GM18858 (cell line): Measurements from ENCODE around the gene PTPRT.

ENCODE experiments used
- ATAC-seq: cut with Tn5 transposase; IDR thresholded peaks from one replicate; pipeline ENCODE4 v1.9.1; 2021; ENCODE audit not compliant: unreplicated experiment

The PTPRT gene

DNA sequence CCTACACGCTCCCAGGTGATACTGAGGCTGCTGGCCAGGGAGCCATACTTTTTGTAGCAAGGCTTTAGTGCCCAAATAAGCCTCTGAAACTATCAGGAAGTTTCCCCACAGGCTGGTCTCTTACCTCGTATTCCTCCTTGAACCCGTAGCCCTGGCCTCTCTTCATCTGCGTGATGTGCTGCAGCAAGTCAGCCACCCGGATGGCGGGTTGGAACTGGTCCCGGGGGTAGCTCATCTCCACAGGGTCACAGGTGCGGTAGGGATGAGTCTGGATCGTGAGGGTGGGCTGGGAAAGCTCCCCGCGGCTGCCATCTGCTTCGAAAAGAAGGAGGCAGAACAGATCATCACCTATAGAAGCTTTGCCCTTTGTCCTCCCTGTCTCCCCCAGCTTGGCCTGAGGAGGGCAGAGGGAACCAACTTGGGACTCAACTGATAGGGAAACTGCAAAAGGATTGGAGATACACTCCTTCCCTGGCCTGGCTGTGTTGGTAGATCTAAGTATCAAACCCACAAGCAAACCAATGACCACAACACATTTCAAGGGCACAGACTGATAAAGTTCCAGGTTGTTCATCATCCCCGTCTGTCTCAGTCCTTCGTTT lies 1028.4 kb downstream of the PTPRT start:
- ATAC-seq: no peak

DNA sequence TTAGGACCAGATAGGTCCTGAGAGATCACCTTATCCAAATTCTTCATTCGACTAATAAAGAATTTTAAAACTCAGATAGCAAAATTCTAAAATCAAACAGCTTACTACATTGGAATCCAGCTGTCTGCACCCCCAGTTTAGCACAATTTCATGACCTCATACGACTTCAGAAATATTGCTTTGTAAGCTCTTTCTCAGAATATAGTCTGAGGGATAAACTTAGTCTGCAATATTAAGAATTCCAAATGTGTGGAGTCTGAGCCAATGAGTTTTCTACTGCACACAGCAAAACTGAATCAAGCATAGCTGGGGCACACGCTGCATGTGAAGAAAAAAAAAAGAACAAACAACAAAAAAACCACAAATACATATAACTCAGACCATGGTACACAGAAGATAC lies 1029.9 kb downstream of the PTPRT start:
- no peak for ATAC-seq

DNA sequence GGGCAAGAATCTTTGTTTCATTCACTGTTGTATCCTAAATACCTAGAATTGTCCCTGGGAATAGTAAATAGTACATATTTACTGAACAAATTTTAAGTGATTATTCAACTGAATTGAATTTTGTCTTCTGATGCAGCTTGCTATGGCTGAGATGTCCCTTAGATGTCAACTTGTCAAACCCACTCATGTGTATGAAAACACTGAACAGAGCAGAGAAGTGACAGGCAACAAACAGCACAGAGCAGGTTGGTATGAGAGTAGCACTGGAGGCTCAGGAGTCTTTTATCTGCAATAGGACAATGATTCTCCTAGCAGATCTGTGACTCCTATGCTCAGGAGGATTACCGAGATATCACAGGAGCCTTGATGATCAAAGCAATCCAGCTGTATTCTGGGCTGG lies 1031.4 kb downstream of the PTPRT start:
- no peak for ATAC-seq

DNA sequence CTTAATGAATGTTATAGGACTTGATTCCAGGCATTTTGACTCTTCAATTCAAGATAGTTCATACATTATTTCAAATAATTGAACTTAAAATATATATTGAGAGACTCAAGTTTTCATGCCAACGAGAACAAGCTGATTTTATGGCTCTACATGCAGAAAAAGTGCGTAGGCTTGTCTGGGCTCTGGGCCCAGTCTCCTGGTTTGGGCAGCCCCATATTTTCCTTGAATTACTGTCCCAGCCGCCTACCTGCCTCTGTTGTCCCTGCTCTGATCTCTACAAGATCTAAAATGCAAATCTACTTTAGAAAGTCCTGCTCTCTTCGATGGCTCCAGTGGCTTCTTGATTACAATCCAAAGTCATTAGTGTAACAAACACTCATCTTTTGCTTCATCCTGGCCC lies 1034.1 kb downstream of the PTPRT start:
- no peak for ATAC-seq

DNA sequence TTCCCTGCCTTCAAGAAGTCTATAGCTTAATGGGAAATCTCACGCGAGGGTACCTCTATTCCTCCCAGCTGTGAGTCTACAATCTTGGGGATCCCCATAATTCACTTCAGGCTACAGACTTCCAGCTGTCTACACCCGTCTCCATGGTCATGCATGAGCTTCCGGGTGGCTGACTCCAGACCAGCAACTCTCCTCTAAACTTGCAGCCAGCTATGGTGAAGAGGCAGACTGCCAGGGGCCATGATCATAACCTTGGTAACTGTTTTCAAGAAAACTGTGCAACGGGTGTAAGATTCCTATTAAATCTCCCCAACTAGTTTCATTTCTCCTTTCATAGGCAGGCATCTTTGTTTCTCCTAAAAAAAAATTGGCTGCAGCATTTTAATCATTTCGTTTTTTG lies 1037.1 kb downstream of the PTPRT start:
- no peak for ATAC-seq

DNA sequence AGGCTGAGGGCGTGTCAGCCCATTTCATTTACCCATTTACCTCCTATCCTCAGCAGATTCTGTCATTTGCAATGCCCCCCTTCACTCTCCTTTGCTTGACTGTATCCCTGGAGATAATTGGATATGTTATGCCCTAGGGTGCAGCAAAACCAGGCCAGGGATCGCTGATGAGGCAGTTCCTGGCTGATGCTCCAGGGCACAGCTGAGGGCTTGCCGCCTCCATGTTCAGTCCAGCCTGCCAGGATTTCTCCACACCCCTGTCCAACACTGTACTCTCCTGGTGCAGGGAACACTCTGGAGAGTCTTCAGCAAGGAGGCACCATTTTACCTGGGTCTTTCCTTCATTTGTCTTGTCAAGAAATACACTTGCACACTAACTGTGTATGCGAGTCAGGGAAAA lies 1039.5 kb downstream of the PTPRT start:
- no peak for ATAC-seq

DNA sequence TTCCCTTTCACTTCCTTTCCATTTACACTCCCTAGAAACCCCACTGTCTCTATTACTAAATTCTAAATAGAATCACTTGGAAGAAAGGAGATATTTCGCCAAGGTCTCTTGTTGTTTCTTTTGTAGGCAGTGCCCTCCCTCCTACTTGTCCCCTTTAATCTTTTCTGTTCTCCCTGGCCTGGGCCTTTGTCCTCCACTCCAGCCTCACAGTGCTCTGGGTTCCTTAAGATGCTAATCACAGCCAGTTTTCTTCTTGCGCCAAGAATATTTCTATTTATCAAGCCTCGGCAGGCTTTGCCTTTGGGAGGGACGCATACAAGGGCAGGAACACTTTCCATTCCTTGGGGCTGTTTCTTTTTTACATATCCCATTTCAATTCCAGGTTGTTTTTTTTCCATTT lies 1051.0 kb downstream of the PTPRT start:
- no peak for ATAC-seq

DNA sequence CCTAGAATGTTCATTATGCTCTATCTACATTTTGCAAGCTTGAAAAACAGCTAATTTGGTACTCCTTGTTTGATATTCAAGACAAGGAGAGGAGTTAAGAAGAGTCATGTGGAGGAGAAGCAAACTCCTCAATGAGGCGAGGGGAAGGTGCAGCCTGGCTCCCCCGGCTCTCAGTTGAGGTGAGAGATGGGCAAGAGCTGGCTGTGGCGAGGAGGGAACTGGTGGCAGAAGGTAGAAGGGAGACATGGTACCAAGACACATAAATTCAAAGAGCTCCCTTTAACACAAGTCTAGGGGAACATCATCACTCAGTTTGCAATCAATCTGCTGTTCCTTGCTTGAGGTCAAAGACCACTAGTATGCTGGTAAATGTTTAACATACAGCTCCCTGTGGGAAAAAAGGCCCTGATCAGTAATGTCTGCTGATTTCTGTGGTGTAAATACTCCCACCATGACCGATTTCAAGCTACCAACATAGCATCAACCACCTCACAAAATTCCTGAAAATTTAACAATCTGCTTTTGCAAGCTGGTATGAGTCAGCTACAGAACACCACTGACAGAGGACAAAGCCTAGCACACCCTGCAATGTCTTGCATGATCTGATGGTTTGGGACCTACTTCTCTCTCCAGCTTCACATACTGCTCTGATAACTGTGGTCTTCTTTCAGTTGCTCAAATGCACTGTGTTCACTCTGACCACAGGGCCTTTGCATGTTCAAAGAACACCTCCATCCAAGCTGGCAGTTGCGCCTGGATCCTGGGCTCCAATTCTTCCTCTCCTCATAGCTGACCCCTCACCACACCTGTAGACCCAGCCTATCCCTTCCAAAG lies 1055.2 kb downstream of the PTPRT start:
- ATAC-seq: no peak

DNA sequence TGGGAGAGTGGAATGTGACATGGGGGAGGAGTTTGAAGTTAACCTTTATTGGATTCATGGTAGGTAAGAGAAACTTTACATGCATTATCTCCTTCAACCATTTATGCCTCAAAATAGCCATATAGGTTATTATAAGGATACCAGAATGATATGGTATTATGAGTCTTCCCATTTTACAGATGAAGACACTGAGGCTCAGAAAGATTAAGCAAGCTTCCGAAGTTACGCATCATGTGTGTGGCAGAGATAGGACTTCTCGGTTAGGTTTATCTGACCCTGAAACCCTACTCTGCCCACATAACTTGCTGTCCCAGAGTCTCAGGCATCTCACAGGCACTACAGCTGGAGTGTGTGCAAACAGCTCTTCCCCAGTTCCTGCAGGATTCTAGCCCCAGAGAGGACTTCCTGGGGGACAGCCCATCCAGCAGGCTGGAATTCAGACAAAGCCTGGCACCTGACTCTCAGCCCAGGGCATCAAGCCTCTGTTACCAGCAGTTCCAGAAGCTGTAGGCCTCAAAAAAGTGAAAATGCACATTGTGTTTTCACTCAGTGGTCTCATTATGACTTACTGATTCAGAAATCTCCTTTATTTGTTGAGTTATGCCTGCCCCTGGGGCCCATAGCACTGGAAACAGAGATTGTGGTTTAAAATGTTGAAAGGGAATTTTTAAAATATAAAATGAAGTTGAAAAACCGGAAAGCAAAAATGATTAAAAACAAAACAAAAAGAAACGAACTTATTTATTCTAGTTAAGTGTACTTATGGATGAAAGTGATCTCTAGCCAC lies 1058.7 kb downstream of the PTPRT start:
- no peak for ATAC-seq

DNA sequence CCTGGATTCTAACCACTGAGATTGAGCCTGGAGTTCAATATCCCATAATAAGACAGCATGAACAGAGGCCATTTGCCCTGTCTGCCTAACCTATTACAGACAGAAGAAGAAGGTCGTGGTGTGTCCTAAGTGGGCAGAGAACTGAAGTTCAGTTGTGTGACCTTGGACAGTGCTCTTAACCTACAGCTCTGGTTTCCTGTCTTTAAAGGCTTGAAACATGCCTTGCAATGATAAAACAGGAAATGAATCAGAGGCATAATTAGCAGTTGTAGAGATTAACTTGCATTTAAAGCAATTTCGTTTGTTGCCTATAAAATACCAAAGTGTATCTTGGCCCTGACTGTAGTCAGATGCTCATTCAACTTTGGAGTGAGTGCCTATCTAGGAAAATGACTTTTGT lies 1064.3 kb downstream of the PTPRT start:
- ATAC-seq: no peak

DNA sequence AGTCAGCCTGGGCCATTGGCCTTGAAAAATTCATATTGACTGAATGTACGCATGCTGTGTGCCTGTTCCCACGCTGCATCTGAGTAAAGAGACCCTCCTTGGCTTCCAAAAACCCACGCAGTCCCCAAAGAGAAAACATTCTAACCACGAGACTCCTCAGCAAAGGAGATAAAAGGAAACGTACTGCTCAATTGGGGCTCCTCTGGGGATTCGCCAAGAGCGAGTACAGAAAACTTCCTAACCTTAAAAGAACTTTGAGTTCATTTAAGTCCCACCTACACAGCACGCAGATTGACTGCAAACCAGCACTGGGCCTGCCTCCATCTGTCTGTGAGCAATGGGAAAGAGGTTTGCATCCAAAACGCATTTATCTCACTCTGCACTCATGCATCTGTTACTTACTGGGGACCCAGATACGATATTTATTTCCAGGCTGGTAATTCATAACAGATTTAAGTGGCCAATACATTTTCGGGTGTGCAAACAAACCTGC lies 1065.7 kb downstream of the PTPRT start:
- ATAC-seq: no peak

DNA sequence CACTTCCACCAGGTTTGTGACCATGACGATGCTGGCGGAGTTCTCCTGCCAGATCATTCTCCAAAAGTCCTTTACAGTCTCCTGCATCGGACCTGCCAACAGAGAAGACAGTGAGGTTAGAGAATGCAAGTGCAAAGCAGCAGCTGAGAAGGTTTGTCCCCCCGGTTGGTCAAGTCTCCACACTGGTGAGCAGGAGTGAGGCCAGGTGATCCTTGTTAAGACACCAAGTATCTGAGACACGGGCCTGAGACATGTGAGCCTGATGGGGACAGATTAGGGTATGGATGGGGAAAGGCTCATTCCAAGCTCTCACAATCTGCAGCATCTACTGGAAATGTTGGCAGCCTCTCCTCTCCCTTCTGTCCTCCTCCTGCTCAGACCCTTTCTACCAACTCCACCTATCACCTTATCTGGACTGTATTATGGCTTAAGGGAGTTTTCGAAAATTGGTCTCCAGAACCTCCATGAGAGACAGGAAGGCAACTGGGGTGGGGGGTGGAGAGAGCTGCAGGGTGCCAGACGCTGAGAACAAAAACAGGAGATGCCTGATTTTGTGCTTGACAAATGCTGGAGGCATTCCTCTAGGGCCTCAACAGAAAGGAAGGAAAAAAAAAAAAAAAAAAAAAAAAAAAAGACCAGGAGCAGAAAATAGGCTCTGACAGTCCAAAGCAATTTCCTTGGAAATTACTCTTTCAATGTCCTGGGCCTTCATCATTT lies 1071.1 kb downstream of the PTPRT start:
- ATAC-seq: no peak

DNA sequence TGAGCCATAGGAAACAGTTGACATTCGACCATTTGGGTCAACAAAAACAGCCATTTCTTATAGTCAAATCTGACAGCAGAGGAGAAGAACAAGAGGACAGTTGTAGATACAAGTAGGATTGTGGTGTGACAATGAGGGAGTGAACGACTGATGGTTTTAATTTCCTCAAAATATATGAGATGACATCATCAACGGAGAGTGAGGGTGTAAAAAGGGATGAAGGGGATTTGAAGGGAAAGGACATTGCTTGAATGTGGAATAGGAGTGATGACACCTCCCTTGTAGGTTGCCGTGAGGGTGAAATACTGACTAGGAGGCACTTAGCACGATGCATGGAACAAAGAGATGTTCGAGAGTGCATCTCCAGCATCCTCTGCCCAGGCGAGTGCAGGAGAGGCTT lies 1071.7 kb downstream of the PTPRT start:
- no peak for ATAC-seq

DNA sequence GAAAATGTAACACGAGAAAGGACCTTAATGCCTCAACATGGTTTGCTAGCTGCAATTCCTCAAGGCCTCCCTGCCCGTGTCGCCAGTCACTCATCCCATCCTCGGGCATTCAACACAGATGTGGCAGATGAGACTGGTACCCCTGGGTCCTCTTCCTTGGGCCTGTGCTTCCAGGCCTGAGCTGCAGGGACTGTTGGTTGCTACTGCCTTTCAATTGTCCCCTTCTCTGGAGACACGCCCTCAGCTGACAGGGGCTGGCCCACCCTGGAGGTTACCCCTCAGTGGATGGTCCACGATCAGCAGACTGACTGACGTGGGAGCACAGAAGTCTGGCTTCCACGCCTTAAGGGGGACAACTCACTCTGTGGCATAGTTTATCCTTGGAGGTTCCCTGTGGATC lies 1076.5 kb downstream of the PTPRT start:
- ATAC-seq: no peak

DNA sequence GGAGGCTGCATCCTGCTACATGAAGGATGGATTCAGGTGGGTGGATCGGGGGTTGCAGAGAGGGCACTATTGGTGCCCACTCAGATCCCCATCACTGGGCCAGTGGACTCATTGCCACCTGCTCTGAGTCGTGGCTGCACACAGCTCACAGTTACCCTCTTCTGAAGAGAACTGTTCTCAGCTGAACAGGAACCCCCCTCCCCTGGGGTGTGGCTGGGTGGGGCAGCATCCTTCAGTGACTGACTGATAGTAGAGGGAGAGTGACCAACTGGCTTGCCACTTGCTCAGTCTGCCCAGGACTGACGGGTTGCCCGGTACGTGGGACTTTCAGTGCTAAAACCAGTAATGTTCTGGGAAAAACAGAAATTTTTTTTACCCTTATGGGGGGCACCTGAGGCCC lies 1077.5 kb downstream of the PTPRT start:
- no peak for ATAC-seq

DNA sequence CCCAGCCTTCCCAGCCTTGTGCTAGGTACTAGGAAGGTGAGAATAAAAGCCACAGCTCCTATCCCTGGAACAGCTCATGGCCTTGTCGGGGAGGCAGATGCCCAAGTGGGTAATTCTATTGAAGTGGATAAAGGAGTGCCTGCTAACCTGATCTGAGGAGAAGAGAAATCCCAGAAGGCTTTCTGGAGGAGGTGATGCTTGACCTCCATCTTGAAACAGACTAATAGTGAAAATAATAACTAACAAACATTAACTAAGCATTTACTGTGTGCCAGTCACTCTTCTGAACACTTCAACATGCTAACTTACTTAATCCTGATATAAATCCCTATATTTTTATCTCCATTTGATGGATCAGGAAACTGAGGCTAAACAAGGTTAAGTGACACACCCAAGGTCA lies 1078.4 kb downstream of the PTPRT start:
- ATAC-seq: no peak

DNA sequence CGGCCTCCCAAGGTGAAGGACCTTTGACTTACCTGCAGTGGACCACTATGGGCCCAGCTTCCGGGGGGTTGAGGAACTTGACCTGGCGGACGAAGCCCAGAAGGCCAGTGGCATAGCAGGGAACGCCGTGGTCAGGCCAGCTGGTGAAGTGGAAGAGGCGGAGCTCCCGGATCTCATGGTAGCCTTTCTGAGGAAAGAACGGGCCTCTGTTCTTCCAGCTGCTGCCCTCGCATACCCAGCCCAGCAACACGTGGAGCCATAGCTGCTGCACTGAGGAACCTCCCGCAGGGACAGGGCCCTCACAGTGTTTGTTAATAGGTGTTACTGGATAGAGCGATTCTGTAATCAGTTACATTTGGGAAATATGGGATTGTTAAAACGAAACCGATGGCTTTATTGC lies 1079.4 kb downstream of the PTPRT start:
- no peak for ATAC-seq

DNA sequence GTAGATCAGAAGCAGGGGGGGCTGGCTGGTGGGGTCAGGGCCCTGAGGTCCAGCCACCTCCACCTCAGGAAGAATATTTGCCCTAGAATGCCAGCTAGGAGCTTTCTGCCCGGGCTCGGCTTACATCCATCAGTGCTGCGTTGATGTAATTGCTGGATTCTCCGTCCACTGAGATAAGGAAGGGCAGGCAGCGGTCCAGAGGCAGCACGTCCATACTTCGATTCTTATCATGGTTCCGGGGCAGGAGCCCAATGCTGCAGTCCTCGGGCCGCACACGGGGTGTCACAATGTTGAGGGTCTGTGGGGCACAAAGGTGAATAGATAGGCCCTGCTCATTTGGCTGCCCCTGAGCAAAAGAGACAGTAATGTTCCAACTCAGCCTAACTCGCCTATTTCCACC lies 1087.7 kb downstream of the PTPRT start:
- no peak for ATAC-seq

DNA sequence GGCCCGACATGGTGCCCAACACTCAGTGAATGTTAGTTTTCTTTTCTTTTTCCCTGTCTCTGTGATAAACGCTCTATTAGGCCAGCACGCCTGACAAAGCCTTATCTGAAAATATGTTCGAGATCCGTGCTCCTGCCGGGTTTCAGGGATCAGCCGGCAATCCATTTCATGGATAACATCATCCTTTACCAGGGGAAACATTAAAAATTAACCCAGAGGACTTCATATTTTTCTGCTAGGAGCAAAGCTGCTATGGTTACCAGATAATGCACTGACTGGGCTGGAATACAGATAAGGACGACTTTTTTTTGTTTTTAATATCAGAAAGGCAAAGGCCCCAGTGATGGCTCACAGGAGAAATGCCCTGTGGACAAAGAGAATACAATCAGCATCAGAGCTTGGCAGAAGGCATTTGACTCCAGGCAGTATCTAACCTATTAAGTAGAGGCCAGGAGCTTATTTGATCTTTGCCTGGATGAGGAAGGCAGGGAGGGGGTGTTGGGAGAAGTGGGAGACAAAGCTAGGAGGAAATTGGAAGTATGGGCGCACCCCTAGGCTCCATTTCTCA lies 1089.5 kb downstream of the PTPRT start:
- ATAC-seq: no peak

DNA sequence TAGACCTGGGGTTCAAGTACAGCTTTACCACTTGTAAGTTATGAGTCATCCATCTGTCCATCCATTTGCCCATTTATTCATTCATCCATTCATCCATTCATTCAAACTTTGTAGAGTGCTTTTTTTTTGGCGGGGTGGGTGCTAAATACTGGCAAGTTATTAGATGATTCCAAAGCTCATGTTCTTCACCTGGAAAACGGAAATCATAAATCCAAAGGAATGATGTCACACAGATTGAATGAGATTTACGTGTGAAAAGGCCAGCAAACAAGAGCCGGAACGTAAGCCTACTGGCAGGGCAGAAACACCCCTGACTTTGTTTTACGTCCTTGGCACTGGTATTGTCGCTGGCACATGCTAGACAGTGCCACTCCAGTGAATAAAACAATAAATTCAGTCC lies 1090.6 kb downstream of the PTPRT start:
- ATAC-seq: no peak

DNA sequence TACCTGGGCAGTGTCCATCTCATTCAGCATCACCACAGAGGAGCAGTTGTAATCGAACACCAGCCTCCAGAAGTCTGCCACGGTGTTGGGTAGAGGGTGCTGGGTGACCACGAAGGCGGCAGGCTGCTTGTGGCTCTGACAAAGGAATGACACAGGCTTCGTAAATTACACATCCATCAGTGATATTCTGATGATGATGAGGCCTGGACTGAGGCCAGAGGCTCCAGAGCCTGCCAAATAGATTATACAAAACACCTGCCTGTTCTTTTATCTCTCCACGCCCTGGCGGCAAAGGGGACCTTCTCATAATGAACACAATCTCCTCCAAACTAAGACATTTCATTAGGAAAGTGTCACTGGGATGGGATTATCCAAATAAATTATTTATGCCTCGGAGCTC lies 1091.3 kb downstream of the PTPRT start:
- ATAC-seq: no peak
